ENCODE measurements around the gene ELAVL2. TPM values are rescaled to one million over a fixed set of nuclear protein-coding genes. Genes with fewer than 3 reads are reported as not detected.
A peak's percentile ranks its signal among the peaks of the same experiment; 100 is the strongest.

ELAVL2 gene
- polyA plus RNA-seq, 3 donors = 3.2 to 5.1 (median 3.7) TPM

- no peak for DNase-seq (ENCODE audit: extremely low read depth in 1 of 11, low read depth in 9 of 11, low spot score in 4 of 11)
Observed at GRCh38 chr9:23823269-23823668, 2.8 kb downstream of the ELAVL2 start.

- no peak for DNase-seq (ENCODE audit: extremely low read depth in 1 of 11, low read depth in 9 of 11, low spot score in 4 of 11)
Observed at GRCh38 chr9:23822261-23823169, 3.5 kb downstream of the ELAVL2 start.

- peak in 1 of 11 donors; percentile 42 for DNase-seq (ENCODE audit: extremely low read depth in 1 of 11, low read depth in 9 of 11, low spot score in 4 of 11)
Observed at GRCh38 chr9:23821375-23822181, 4.5 kb downstream of the ELAVL2 start.

- DNase-seq (ENCODE audit: extremely low read depth in 1 of 11, low read depth in 9 of 11, low spot score in 4 of 11) = peak in 1 of 11 donors; percentile 33
Observed at GRCh38 chr9:23820451-23821374, 5.3 kb downstream of the ELAVL2 start.

- DNase-seq (ENCODE audit: extremely low read depth in 1 of 11, low read depth in 9 of 11, low spot score in 4 of 11) = no peak
Observed at GRCh38 chr9:23819403-23819802, 6.6 kb downstream of the ELAVL2 start.

- DNase-seq (ENCODE audit: extremely low read depth in 1 of 11, low read depth in 9 of 11, low spot score in 4 of 11) = no peak
Observed at GRCh38 chr9:23814243-23814642, 11.8 kb downstream of the ELAVL2 start.

- no peak for DNase-seq (ENCODE audit: extremely low read depth in 1 of 11, low read depth in 9 of 11, low spot score in 4 of 11)
Observed at GRCh38 chr9:23812673-23813072, 13.4 kb downstream of the ELAVL2 start.

GRCh38 chr9:23811633-23812032 lies 14.4 kb downstream of the ELAVL2 start:
- DNase-seq (ENCODE audit: extremely low read depth in 1 of 11, low read depth in 9 of 11, low spot score in 4 of 11) = no peak

GRCh38 chr9:23803216-23803615 lies 22.8 kb downstream of the ELAVL2 start:
- no peak for DNase-seq (ENCODE audit: extremely low read depth in 1 of 11, low read depth in 9 of 11, low spot score in 4 of 11)

- no peak for DNase-seq (ENCODE audit: extremely low read depth in 1 of 11, low read depth in 9 of 11, low spot score in 4 of 11)
Observed at GRCh38 chr9:23801523-23801922, 24.5 kb downstream of the ELAVL2 start.

GRCh38 chr9:23799521-23799920 lies 26.5 kb downstream of the ELAVL2 start:
- DNase-seq (ENCODE audit: extremely low read depth in 1 of 11, low read depth in 9 of 11, low spot score in 4 of 11) = no peak

GRCh38 chr9:23798325-23798724 lies 27.7 kb downstream of the ELAVL2 start:
- no peak for DNase-seq (ENCODE audit: extremely low read depth in 1 of 11, low read depth in 9 of 11, low spot score in 4 of 11)

- DNase-seq (ENCODE audit: extremely low read depth in 1 of 11, low read depth in 9 of 11, low spot score in 4 of 11) = no peak
Observed at GRCh38 chr9:23796209-23796608, 29.8 kb downstream of the ELAVL2 start.

- DNase-seq (ENCODE audit: extremely low read depth in 1 of 11, low read depth in 9 of 11, low spot score in 4 of 11) = no peak
Observed at GRCh38 chr9:23790351-23791260, 35.4 kb downstream of the ELAVL2 start.

GRCh38 chr9:23789529-23790254 lies 36.3 kb downstream of the ELAVL2 start:
- no peak for DNase-seq (ENCODE audit: extremely low read depth in 1 of 11, low read depth in 9 of 11, low spot score in 4 of 11)

GRCh38 chr9:23784962-23785361 lies 41.1 kb downstream of the ELAVL2 start:
- DNase-seq (ENCODE audit: extremely low read depth in 1 of 11, low read depth in 9 of 11, low spot score in 4 of 11) = no peak

- no peak for DNase-seq (ENCODE audit: extremely low read depth in 1 of 11, low read depth in 9 of 11, low spot score in 4 of 11)
Observed at GRCh38 chr9:23783509-23783908, 42.5 kb downstream of the ELAVL2 start.
